HEK293T (cell line): ENCODE measurements around the gene MYG1.

Experiments used
- CTCF ChIA-PET: fragments of 350-600 bp; formaldehyde crosslinking; extraction: SDS; loops from one replicate; lab custom pipeline; 2021; ENCODE audit warnings: antibody characterized with exemption, inconsistent platforms; lab: Yijun Ruan, JAX
- POLR2A ChIA-PET: fragments of 350-600 bp; formaldehyde crosslinking; extraction: SDS; loops from one replicate; lab custom pipeline; 2020; ENCODE audit warnings: antibody characterized with exemption, inconsistent platforms; lab: Yijun Ruan, JAX
- DNase-seq: peaks from one replicate; pipeline ENCODE4 v3.0.0; 2012; ENCODE audit warnings: mixed read lengths; ENCODE audit errors: extremely low spot score
- ARNT ChIP-seq: fragments of 450-650 bp; IDR thresholded peaks from 2 replicates; pipeline ENCODE4 v1.6.1; 2017; ENCODE audit warnings: mild to moderate bottlenecking
- BHLHE40 ChIP-seq: fragments of 450-650 bp; IDR thresholded peaks from 2 replicates; pipeline ENCODE4 v1.6.1; 2016; ENCODE audit warnings: mild to moderate bottlenecking, moderate library complexity, borderline replicate concordance
- CTBP1 ChIP-seq: fragments of 450-650 bp; IDR thresholded peaks from 2 replicates; pipeline ENCODE4 v1.6.1; 2016; ENCODE audit warnings: borderline replicate concordance
- ELF4 ChIP-seq: fragments of 450-650 bp; IDR thresholded peaks from 2 replicates; pipeline ENCODE4 v1.6.1; 2017; ENCODE audit warnings: antibody characterized with exemption
- FOXA1 ChIP-seq: fragments of 450-650 bp; IDR thresholded peaks from 2 replicates; pipeline ENCODE4 v1.6.1; 2016; ENCODE audit warnings: mild to moderate bottlenecking
- FOXK2 ChIP-seq: fragments of 450-650 bp; IDR thresholded peaks from 2 replicates; pipeline ENCODE4 v1.6.1; 2016; ENCODE audit warnings: mild to moderate bottlenecking
- FOXM1 ChIP-seq: fragments of 450-650 bp; IDR thresholded peaks from 2 replicates; pipeline ENCODE4 v1.6.1; 2017; ENCODE audit warnings: mild to moderate bottlenecking, borderline replicate concordance
- HDGF ChIP-seq: fragments of 450-650 bp; IDR thresholded peaks from 2 replicates; pipeline ENCODE4 v1.6.1; 2017; ENCODE audit warnings: antibody characterized with exemption, borderline replicate concordance
- L3MBTL2 ChIP-seq: fragments of 450-650 bp; conservative IDR thresholded peaks from 2 replicates; pipeline ENCODE4 v1.6.1; 2016; ENCODE audit warnings: mild to moderate bottlenecking
- LEF1 ChIP-seq: fragments of 450-650 bp; IDR thresholded peaks from 2 replicates; pipeline ENCODE4 v1.6.1; 2017; ENCODE audit warnings: mild to moderate bottlenecking, borderline replicate concordance
- NFRKB ChIP-seq: fragments of 450-650 bp; IDR thresholded peaks from 2 replicates; pipeline ENCODE4 v1.6.1; 2016; ENCODE audit warnings: mild to moderate bottlenecking, moderate library complexity
- SP1 ChIP-seq: fragments of 450-650 bp; IDR thresholded peaks from 2 replicates; pipeline ENCODE4 v1.6.1; 2017
- SUZ12 ChIP-seq: fragments of 450-650 bp; IDR thresholded peaks from 2 replicates; pipeline ENCODE4 v1.6.1; 2016; ENCODE audit warnings: mild to moderate bottlenecking
- TARDBP ChIP-seq: fragments of 450-650 bp; IDR thresholded peaks from 2 replicates; pipeline ENCODE4 v1.6.1; 2016
- ZNF384 ChIP-seq: fragments of 450-650 bp; IDR thresholded peaks from 2 replicates; pipeline ENCODE4 v1.6.1; 2016
- TF ChIP-seq, protein P1 (sequence below): fragments of 450-650 bp; IDR thresholded peaks from 2 replicates; pipeline ENCODE4 v1.6.1; 2016

The MYG1 gene

GRCh38 chr12:53298164-53298563 lies 1.3 kb upstream of the MYG1 start:
- ChIA-PET CTCF (no interaction called here), POLR2A (interaction anchor here (0.8 to 1.6 kb wide), 3 partner anchors 23 to 219 kb away, joined by 3 to 11 read pairs (median 3); partner anchors contain the start of genes AAAS and SPRYD3)
- no peak for DNase-seq

DNA sequence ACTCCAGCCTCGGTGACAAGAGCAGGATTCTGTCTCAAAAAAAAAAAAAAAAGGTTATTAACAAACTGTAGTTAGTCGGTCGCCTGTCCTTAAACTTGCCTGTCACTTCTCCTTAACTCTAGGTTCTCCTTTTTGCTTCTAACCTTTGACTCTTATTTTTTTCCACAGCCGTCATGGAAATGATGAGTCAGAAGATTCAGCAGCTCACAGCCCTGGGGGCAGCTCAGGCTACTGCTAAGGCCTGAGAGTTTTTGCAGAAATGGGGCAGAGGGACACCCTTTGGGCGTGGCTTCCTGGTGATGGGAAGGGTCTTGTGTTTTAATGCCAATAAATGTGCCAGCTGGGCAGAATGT lies 418 bp upstream of the MYG1 start:
- TF ChIP-seq L3MBTL2: no peak
- TF ChIP-seq NFRKB: no peak
- no peak for TF ChIP-seq ARNT
- no peak for TF ChIP-seq FOXA1
- TF ChIP-seq TARDBP: no peak
- no peak for TF ChIP-seq HDGF
- TF ChIP-seq FOXM1: no peak
- no peak for TF ChIP-seq ZNF384
- TF ChIP-seq SUZ12: no peak
- TF ChIP-seq, protein P1, sequence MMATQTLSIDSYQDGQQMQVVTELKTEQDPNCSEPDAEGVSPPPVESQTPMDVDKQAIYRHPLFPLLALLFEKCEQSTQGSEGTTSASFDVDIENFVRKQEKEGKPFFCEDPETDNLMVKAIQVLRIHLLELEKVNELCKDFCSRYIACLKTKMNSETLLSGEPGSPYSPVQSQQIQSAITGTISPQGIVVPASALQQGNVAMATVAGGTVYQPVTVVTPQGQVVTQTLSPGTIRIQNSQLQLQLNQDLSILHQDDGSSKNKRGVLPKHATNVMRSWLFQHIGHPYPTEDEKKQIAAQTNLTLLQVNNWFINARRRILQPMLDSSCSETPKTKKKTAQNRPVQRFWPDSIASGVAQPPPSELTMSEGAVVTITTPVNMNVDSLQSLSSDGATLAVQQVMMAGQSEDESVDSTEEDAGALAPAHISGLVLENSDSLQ: no peak
- no peak for TF ChIP-seq CTBP1
- TF ChIP-seq FOXK2: no peak
- no peak for TF ChIP-seq LEF1
- no peak for TF ChIP-seq BHLHE40
- ChIA-PET POLR2A (interaction anchor here (0.7 to 4.5 kb wide), 6 partner anchors 10 to 377 kb away, joined by 3 to 51 read pairs (median 4); partner anchors contain the start of genes AAAS, ATP5MC2 and TARBP2), CTCF (interaction anchor here (0.6 to 1.8 kb wide), 2 partner anchors 20 to 22 kb away, joined by 3 to 9 read pairs; partner anchors contain the start of gene AAAS)
- DNase-seq: no peak

More at GRCh38 chr12:53298164-53298563, 1.3 kb upstream of the MYG1 start:
- no peak for TF ChIP-seq ELF4
- TF ChIP-seq SUZ12: no peak
- no peak for TF ChIP-seq SP1
- no peak for TF ChIP-seq BHLHE40
- no peak for TF ChIP-seq L3MBTL2

- POLR2A ChIA-PET: interaction anchor here (1.1 to 4.5 kb wide), 3 partner anchors 9 to 21 kb away, joined by 3 to 51 read pairs (median 11); partner anchors contain the start of gene AAAS
- no peak for TF ChIP-seq BHLHE40
- TF ChIP-seq ZNF384: no peak
- no peak for TF ChIP-seq NFRKB
- no peak for TF ChIP-seq FOXA1
- TF ChIP-seq SP1: no peak
- no peak for TF ChIP-seq FOXM1
- no peak for TF ChIP-seq TARDBP
- TF ChIP-seq FOXK2: no peak
- no peak for TF ChIP-seq HDGF
- no peak for TF ChIP-seq ARNT
- TF ChIP-seq ELF4: no peak
- TF ChIP-seq SUZ12: no peak
- no peak for TF ChIP-seq LEF1
- no peak for TF ChIP-seq CTBP1
- no peak for TF ChIP-seq L3MBTL2
- TF ChIP-seq, protein P1: no peak
Measured at GRCh38 chr12:53300187-53300586, 692 bp downstream of the MYG1 start.

DNA sequence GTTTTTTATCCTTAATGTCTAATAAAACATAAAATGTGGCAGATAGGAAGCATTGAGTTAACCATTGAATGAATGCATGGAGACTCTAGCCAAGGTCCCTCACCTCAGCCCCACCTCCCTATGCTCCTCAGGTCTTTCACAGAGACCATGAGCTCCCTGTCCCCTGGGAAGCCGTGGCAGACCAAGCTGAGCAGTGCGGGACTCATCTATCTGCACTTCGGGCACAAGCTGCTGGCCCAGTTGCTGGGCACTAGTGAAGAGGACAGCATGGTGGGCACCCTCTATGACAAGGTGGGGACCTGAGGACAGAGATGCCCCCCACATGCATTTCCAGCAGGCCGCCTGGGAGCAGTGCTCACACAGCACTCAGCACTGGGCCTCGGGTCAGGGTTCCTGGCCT lies 3.4 kb downstream of the MYG1 start:
- ChIA-PET POLR2A (interaction anchor here (1.0 to 4.5 kb wide), 2 partner anchors 17 to 18 kb away, joined by 3 to 51 read pairs; partner anchors contain the start of gene AAAS), CTCF (interaction anchor here (2.1 kb wide), 1 partner anchor 19 kb away, joined by 8 read pairs; the partner anchor contains the start of gene AAAS)
- DNase-seq: no peak
- TF ChIP-seq HDGF (no peak), ARNT (no peak), NFRKB (no peak), SP1 (no peak), BHLHE40 (no peak), ELF4 (no peak), L3MBTL2 (no peak), ZNF384 (no peak), FOXA1 (no peak), CTBP1 (no peak), LEF1 (no peak), TARDBP (no peak), SUZ12 (no peak), FOXM1 (no peak), FOXK2 (no peak)
- TF ChIP-seq, protein P1: no peak

More at GRCh38 chr12:53300187-53300586, 692 bp downstream of the MYG1 start:
- DNase-seq: no peak
- CTCF ChIA-PET: interaction anchor here (1.3 to 1.8 kb wide), 2 partner anchors 21 to 140 kb away, joined by 3 to 9 read pairs; partner anchors contain the start of gene AAAS

DNA sequence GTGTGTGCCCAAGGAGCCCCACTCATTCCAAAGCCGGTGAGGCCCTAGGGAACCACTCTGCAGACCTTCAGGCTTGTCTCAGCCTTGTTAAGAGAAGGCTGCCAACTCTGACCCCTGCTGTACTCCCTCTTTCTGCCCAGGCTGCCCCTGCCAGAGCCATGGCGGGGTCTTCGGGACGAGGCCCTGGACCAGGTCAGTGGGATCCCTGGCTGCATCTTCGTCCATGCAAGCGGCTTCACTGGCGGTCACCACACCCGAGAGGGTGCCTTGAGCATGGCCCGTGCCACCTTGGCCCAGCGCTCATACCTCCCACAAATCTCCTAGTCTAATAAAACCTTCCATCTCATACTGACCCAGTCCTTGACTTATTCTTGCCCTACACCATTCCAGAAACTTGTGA lies 7.3 kb downstream of the MYG1 start:
- TF ChIP-seq LEF1 (no peak), SUZ12 (no peak), ZNF384 (no peak), FOXK2 (no peak), TARDBP (no peak), SP1 (no peak), HDGF (no peak), L3MBTL2 (no peak), FOXM1 (no peak), ARNT (no peak), ELF4 (no peak), BHLHE40 (no peak), NFRKB (no peak), CTBP1 (no peak), FOXA1 (no peak)
- TF ChIP-seq, protein P1: no peak
- no peak for DNase-seq
- CTCF ChIA-PET: no interaction called here
- POLR2A ChIA-PET: interaction anchor here (1.4 kb wide), 1 partner anchor 15 kb away, joined by 5 read pairs; the partner anchor contains the start of gene AAAS
